GM21447 (cell line): ENCODE measurements around the gene PLEK.
A peak's percentile ranks its signal among the peaks of the same experiment; 100 is the strongest.
"Not testable (repeated sequence)": the region's sequence is repeated elsewhere in the genome, so short reads cannot be mapped to it uniquely, and the experiment has no call there.

Source experiments
- ATAC-seq: cut with Tn5 transposase; IDR thresholded peaks from one replicate; pipeline ENCODE4 v1.9.1; 2021; ENCODE audit not compliant: unreplicated experiment

PLEK gene

DNA sequence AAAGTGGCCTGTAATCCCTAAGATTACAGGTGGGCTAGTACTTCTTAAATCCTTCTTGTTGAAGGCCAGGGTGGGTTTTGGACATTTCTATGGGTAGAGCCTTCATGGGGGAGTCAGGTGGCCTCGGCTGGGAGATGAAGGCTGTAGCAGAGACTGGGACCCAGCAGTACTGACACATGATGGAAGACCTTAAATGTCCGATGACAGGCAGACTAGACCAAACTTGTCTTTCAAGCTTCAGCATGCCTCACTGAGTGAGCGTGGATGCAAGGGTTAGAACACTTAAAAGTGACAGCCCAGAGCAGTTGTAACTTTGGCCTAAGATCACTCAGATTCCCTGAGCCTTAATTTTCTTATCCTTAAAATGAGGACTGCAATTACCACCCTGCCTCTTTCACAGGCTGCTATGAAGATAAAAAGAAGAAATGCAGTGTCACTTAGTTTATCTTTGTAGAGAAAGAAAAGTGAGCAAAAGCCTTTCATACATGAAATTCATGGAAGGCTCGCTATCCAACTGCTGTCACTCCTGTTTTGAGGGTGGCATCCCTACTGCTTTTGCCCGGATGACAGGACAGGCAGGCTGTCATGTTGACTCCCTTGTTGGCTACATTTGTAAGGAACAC is 19.5 kb downstream of the PLEK start:
- no peak for ATAC-seq

DNA sequence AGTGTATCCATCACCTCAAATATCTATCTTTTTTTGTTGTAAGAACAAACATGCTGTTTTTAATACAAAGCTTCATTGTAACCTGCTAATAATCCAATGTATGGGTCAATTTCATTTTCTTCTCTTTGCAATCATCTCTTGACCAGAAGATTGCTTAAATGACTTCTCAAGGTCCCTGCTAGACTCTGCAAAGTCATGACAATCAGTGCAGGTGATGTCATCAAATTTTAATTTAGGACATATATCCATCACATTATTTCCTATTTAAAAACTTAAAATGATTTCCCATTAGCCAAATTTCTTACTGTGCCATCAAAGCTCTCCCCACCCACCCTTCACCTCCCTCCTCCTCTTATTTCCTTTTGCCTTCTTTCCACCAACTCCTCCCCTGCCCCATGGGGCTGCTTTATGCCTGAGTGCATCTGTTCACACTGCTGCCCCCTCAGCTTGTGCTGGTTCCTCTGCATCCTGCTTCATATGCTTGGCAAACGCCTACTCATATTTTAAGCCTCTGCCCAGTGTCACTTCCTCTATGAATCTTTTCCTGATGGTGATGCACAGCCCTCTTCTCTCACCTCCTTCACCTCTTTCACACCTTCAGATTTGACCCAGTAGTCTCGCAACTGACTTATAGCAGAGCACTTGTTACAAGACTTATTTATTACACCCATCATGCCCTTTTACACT is 20.3 kb downstream of the PLEK start:
- ATAC-seq, result peak; percentile 56

DNA sequence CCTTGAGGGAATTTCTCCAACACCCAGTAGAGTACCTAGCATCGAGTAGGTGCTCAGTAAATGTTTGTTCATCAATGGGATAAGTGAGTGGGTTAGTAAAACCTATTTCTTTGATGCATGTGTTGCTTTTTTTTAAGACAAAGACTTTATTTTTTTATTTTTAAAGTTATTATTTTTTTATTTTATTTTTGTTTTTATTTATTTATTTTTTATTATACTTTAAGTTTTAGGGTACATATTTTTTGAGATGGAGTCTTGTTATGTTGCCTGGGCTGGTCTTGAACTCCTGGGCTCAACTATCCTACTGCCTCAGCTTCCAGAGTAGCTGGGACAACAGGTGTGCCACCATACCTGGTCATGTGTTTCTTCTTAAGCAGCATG is 20.8 kb downstream of the PLEK start:
- no peak for ATAC-seq

DNA sequence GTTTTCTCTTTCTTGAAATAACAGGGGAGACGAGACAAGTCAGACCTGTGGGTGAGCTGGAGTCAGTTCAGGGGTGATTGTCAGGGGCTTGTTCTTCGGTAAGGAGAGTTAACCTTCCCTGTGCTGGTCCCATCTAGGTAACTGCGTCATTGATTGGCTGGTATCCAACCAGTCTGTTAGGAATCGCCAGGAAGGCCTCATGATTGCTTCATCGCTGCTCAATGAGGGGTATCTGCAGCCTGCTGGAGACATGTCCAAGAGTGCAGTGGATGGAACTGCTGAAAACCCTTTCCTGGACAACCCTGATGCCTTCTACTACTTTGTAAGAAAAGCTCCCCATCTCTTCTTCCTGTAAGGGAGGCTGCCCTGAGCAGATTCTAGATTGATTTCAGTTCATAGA is 21.3 kb downstream of the PLEK start:
- no peak for ATAC-seq

DNA sequence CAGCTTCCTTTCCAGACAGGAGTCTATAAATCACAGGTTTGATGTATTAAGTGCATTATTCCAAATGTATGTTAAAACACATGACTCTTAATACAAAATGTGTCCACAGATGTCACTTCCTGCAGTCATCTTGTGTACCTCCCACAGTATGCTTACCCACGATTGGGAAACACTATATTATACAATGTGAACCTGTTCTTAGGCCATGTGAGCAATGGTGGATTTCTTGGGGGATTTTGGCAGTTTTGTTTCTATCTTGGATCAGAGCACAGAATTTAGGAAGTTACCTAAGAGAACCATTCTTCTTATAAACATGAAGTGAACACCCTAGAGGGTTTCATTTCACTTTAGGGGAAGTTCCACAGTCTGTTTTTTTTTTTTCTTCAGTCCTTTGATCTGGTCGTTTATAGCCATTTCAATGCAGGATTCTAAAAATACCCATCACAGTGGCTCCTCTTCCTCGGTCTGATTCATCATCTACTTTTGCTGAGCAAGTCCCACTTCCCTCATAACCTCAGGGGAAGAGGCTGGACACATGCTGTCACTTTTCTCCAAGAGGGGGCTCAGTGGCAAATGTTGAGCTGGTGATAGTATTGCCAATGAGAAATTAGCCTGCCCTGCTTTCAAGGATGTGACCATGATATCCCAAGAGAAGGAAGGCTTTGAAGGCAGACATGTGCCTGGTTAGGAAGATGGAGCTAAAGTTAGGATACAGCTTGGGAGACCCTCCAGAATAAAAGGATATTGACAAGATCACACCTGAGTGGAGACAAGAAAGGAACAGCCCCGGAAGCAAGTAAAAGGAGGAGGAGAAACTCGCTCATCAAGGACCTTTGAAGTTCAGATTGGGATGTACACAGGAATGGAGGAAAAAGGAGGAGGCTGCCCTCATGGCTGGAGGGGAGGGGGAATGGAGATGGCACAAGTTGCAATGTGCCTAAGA is 22.6 kb downstream of the PLEK start:
- ATAC-seq, result peak; percentile 39

DNA sequence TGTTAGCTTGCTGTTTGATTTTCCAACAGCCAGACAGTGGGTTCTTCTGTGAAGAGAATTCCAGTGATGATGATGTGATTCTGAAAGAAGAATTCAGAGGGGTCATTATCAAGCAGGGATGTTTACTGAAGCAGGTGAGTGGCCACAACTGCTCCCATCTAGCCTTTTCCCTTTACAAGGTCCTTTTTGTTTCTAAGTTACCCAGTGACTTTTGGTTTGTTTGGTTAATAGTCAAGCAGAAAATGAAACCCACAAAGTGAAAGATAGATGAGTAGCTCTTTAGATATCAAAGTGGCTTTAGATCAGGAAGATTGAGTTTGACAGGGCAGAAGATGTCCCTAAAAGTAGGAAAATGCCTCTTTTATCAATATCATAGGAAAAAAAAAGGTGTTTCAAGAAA is 23.3 kb downstream of the PLEK start:
- peak; percentile 34 for ATAC-seq

DNA sequence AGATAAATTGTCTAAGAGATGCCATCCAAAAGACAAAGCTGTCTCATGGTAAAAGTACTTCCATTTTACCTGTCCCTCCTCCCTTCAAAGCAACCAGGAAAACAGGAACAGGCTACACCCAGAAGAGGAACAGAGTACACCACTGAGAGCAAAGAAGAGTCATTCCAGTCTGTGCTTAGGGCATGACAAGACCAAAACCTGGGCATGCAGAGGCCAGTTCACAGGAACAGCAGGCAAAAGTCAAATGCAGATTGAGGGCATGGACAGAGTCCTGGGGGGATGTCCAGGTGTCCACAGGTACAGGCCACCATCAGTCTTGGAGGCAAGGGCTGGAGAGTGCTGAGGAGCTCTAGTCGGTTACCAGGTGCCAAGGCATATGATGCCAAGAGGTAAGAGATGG is 23.7 kb downstream of the PLEK start:
- ATAC-seq, result no peak

DNA sequence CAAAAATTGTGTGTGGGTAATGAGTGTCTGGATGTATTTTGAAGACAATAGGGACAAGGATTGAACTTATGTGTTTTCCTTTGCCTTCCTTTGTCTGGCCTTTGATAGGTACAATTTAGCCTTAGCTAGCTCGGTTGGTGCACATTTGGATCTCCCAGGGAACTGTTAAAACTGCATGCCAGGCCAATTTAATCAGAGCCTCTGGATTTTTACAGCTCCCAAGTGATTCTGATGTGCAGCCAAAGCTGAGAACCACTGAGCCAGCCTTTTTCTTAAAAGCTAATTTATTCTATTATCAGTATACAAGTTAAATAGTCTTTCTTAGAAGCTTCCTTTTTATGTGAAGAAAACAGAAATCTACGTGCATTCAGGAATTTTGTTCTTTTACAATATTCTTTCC is 25.0 kb downstream of the PLEK start:
- no peak for ATAC-seq

DNA sequence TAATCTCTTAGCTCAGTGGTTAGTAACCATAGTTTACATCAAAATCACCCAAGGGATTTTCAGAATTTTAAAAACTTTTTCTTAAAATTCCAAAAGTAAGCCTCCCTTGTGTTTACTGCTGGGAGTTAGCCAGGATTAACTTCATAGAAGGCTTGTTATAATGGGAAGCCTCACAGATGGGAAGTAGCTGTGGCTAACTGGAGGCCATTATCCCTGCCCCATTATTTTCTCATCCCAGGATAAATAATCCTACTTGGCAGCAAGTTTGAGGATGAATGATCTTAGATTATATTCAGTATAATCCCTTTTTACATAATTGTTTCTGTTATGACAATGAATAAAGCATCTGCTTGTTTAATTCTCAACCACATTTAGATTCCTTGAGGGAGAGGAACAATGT is 25.5 kb downstream of the PLEK start:
- no peak for ATAC-seq

DNA sequence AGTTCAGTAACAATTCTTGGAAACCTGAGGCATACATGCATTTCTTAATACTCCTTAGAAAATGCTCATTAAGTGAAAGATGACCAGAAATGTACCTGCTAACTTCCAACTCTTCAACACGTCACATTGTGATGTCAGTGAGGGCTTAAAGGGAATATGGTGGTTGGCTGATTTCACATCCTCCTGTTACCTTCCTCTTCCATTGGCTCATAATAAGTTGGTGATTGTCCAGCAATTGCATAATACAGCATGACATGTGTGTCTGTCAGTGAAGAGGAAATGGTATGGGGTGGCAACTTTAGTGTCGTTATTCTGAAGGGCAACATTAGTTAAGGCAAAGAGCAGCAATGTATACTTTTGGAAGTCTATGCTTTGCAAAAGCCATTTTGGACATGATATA is 26.0 kb downstream of the PLEK start:
- no peak for ATAC-seq

DNA sequence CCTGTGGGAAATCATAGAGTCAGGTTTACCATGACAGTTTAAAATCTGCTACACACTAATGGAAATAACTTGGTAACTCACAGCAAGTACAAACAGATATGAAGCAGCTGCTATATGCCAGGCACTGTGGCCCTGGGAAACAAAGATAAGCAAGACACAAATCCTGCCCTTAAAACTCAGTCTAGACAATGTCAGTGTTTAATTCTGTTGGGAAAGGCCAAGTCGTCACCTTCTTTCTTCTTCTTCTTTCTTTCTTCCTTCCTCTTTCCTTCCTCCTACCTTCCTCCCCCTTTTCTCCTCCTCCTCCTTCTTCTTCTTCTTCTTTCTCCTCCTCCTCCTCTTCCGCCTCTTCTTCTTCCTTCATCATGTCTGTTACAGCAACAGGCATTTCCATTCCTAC is 26.8 kb downstream of the PLEK start:
- no peak for ATAC-seq

DNA sequence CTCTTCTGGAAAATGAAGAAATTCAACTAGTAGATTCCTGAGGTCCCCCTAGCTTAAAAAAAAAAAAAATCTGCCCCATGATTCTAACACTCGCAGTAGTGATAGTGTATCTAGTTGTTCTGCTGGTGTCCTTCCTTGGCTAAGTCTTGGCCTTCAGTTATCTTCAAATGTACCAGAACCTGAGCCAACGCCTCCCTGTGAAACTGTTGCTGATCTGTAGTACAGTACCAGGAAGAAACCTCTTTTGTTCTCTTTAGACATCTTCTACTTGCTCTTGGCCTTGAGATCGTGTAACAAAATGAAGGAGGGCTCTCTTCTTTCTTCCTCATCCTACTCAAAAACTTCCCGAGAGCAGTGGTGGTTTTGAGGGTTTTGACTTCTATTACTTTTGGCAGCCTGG is 31.0 kb downstream of the PLEK start:
- ATAC-seq, result no peak

DNA sequence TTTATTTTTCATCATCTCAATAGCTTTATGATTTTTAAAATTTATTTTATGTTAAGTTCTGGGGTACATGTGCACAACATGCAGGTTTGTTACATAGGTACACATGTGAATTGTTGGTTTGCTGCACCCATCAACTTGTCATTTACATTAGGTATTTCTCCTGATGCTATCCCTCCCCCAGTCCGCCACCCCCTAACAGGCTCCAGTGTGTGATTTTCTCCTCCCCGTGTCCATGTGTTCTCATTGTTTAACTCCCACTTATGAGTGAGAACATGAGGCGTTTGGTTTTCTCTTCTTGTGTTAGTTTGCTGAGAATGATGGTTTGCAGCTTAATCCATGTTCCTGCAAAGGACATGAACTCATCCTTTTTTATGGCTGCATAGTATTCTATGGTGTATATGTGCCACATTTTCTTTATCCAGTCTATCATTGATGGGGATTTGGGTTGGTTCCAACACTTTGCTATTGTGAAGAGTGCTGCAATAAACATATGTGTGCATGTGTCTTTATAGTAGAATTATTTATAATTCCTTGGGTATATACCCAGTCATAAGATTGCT is 32.7 kb downstream of the PLEK start:
- not testable (repeated sequence) for ATAC-seq

DNA sequence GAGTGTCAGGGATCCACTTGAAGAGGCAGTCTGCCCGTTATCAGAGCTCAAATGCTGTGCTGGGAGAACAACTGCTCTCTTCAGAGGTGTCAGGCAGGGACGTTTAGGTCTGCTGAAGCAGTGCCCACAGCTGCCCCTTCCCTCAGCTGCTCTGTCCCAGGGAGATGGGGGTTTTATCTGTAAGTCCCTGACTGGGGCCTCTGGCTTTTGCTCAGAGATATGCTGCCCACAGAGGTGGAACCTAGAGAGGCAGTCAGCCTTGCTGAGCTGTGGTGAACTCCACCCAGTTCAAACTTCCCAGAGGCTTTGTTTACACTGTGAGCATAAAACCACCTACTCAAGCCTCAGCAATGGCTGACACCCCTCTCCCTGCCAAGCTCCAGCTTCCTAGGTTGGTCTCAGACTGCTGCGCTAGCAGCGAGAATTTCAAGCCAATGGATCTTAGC is 38.1 kb downstream of the PLEK start:
- ATAC-seq, result peak; percentile 91

DNA sequence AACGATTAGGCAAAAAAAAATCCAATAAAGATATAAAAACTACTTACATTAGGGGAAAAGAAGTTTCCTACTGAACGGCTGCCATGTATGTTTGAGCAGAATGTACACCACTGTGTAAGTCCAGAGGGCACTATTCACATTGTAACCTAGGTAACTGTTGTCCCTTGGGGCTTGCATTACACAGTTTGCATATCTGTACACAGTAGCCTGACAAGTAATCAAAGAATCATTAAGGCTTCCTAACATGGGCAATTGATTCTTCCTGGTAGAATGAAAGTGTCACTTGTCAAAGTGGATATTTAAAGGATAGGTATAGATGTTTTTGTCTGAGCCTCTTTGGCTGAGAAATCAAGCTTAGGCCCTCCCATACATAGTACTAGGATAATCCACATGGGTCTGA is 39.1 kb downstream of the PLEK start:
- ATAC-seq, result no peak

DNA sequence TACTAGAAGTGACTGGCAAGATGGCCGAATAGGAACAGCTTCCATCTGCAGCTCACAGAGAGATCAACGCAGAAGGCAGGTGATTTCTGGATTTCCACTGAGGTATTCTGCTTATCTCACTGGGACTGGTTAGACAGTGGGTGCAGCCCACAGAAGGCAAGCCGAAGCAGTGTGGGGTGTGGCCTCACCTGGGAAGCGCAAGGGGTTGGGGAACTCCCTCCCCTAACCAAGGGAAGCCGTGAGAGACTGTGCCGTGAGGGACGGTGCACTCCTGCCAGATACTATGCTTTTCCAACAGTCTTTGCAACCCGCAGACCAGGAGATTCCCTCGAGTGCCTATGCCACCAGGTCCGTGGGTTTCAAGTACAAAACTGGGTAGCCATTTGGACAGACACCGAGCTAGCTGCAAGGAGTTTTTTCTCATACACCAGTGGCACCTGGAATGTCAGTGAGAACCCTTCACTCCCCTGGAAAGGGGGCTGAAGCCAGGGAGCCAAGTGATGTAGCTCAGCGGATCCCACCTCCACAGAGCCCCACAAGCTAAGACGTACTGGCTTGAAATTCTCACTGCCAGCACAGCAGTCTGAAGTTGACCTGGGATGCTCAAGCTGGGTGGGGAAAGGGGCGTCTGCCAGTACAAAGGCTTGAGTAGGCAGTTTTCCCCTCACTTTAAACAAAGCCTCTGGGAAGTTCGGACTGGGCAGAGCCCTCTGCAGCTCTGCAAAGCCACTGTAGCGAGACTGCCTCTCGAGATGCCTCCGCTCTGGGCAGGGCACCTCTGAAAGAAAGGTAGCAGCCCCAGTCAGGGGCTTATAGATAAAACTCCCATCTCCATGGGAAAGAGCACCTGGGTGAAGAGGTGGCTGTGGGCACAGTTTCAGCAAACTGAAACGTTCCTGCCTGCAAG is 40.1 kb downstream of the PLEK start:
- ATAC-seq, result no peak

DNA sequence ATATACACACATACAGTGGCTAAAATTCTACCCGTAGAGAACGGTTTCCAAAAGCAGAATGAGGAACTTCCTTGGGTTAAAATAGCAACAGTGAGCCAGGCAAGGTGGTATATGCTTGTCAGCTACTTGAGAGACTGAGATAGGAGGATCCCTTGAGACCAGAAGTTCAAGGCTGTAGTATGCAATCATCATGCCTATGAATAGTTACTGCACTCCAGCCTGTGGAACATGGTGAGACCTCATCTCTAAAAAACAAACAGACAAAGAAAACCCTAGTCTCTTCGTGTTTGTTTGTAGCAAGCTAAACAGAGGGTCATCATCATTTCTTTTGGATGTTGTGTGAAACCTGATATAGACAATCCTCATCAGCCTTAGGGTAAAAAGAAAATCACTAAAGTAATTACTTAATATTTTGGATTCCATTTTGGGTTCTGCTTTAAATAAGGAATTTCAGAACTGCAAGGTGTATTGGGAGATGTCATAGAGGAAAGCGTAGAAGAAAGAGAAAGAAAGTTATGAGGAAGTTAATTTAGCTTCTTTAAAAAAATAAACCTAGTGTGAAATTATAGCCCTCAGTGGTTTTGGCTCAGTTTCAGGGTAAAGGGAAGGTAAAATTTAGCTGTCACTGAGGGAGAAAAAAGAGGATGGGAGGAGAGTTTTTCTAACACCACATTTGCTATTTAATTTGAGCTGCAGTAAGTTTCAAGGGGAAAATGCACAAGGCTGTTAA is 46.5 kb downstream of the PLEK start:
- ATAC-seq, result peak; percentile 94

DNA sequence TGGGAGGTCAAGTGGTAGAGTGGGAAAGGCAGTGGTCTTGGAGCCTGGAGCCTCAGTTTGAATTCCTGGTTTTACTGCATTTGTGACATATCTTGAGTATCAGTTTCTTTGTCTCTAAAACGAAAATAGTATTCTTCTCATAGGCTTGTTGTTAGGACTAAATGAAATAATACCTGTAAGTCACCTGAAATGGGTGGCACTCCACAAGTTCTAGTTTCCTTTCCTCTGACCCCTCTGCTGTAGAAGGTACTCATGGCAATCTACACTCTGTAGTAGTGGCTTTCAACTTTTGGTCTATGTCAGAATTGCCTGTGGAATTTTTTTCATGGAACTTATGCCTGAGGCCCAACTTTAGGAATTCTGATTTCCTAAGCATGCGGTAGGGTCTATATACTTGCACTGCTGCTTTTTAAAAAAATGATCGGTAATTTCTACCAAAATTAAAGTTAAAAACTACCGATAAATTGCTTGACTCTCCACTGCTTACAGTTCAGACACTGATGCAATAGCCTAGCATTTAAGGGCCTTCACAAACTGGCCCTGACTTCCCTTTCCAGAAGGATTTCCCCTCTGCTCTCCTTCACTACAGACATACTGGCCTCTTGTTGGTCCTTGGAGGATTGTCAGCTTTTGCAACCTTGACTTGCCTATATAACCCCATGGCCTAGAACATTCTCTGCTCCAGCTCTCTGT is 47.2 kb downstream of the PLEK start:
- peak; percentile 52 for ATAC-seq

DNA sequence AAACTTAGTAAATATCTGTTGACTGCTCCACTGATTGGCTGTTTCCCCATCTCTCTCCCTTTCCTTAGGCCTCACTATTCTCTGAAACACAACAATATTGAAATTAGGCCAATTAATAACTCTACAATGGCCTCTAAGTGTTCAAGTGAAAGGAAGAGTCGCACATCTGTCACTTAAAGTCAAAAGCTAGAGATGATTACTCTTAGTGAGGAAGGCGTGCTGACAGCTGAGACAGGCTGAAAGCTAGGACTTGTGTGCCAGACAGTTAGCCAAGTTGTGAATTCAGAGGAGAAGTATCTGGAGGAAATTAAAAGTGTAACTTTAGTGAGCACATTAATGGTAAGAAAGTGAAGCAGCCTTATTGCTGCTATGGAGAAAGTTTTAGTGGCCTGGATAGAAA is 48.4 kb downstream of the PLEK start:
- ATAC-seq, result no peak
